Panc1 (cell line): ENCODE measurements around the gene ACTG1. TPM values are rescaled to one million over a fixed set of nuclear protein-coding genes. Genes with fewer than 3 reads are reported as not detected.

Source experiments
- ATAC-seq: fragments of 200-7000 bp; cut with Tn5 transposase; 2 replicates; pipeline ENCODE4 v1.9.1; 2020; ENCODE audit warnings: mild to moderate bottlenecking, moderate library complexity
- Bru-seq: library from RNA; stranded (reverse); fragments of 400-500 nt; gene quantifications from one replicate; lab custom pipeline; 2021; lab: Mats Ljungman, UMichigan
- BruChase-seq, 2 experiments: library from RNA; stranded (reverse); fragments of 400-500 nt; gene quantifications; one replicate each; lab custom pipeline; 2021; lab: Mats Ljungman, UMichigan
- BruUV-seq: library from RNA; stranded (reverse); fragments of 400-500 nt; replicated peaks from 2 replicates; lab custom pipeline; 2021; lab: Mats Ljungman, UMichigan
- CTCF ChIA-PET: fragments of 300-600 bp; sonication (Branson Sonifier 250); formaldehyde crosslinking; loops from one replicate; lab custom pipeline; 2022; ENCODE audit warnings: antibody characterized with exemption; lab: Charles Lee
- POLR2A ChIA-PET: fragments of 300-600 bp; sonication (Branson Sonifier 250); formaldehyde crosslinking; loops from one replicate; lab custom pipeline; 2022; ENCODE audit warnings: antibody characterized with exemption; lab: Charles Lee
- DNase-seq: peaks from one replicate; pipeline ENCODE4 v3.0.0-alpha.2; 2010; ENCODE audit warnings: low read depth, low spot score
- H3K27ac ChIP-seq: 2 replicates; pipeline ENCODE4 v1.5.1; 2011; ENCODE audit warnings: mild to moderate bottlenecking, low read length, inconsistent platforms
- H3K27me3 ChIP-seq: fragments of 200-500 bp; sonication (Bioruptor generic); 2 replicates; pipeline ENCODE4 v1.6.0; 2014; ENCODE audit warnings: low read length, inconsistent platforms; ENCODE audit not compliant: control insufficient read depth, insufficient read depth
- H3K36me3 ChIP-seq: fragments of 200-500 bp; sonication (Bioruptor generic); 2 replicates; pipeline ENCODE4 v1.5.1; 2014; ENCODE audit warnings: inconsistent platforms, mild to moderate bottlenecking, low read length, moderate library complexity; ENCODE audit not compliant: control insufficient read depth, insufficient read depth
- H3K4me1 ChIP-seq: 2 replicates; pipeline ENCODE4 v1.5.1; 2011; ENCODE audit warnings: inconsistent platforms, mild to moderate bottlenecking, low read length, moderate library complexity; ENCODE audit not compliant: control insufficient read depth, insufficient read depth
- H3K4me3 ChIP-seq, 2 experiments: 2 replicates each; pipeline ENCODE4 v1.5.1; 2011 to 2012; ENCODE audit warnings: low read depth in 2 of 2, low read length in 2 of 2, mild to moderate bottlenecking in 2 of 2, inconsistent platforms in 1 of 2, moderate library complexity in 1 of 2
- H3K9me3 ChIP-seq: fragments of 200-500 bp; sonication (Bioruptor generic); 2 replicates; pipeline ENCODE4 v1.5.1; 2014; ENCODE audit warnings: low read depth, mild to moderate bottlenecking, inconsistent platforms, low read length, moderate library complexity; ENCODE audit not compliant: control insufficient read depth, insufficient read depth
- CTCF ChIP-seq: fragments of 450-650 bp; IDR thresholded peaks from 2 replicates; pipeline ENCODE4 v1.5.1; 2017; ENCODE audit warnings: mild to moderate bottlenecking
- POLR2AphosphoS5 ChIP-seq: IDR thresholded peaks from 2 replicates; pipeline ENCODE4 v1.6.1; 2012; ENCODE audit warnings: mild to moderate bottlenecking, low read depth, low read length, moderate library complexity
- REST ChIP-seq, 2 experiments: IDR thresholded peaks; 2 replicates each; pipeline ENCODE4 v1.6.1; 2011 to 2012; ENCODE audit warnings: low read depth in 2 of 2, control low read depth in 1 of 2, low read length in 1 of 2, mild to moderate bottlenecking in 1 of 2, moderate library complexity in 1 of 2; ENCODE audit not compliant: insufficient read depth in 1 of 2
- SIN3A ChIP-seq: IDR thresholded peaks from 2 replicates; pipeline ENCODE4 v1.6.1; 2012; ENCODE audit warnings: low read depth, mild to moderate bottlenecking, low read length, moderate library complexity, borderline replicate concordance; ENCODE audit not compliant: insufficient read depth
- TCF7L2 ChIP-seq: IDR thresholded peaks from 2 replicates; pipeline ENCODE4 v1.6.1; 2011; ENCODE audit warnings: mild to moderate bottlenecking, low read depth, low read length, inconsistent platforms
- in situ Hi-C: cut with HindIII; loops from 2 replicates; pipeline ENCODE4 v1.10.0; 2016; ENCODE audit warnings: low sequenced_read_pairs, low pct_unique_long_range_greater_than_20kb
- intact Hi-C: fragments of 100-400 bp; cut with micrococcal nuclease; formaldehyde crosslinking; loops from one replicate; pipeline ENCODE4 v1.10.0; 2022; ENCODE audit not compliant: unreplicated experiment
- long read RNA-seq: library from polyadenylated mRNA; unstranded; transcript quantifications from one replicate; pipeline ENCODE4 v2.0.0, GENCODE V29; 2021; ENCODE audit not compliant: unreplicated experiment
- polyA plus RNA-seq: library from polyadenylated mRNA; unstranded; fragments of >200 nt; gene quantifications from one replicate; pipeline ENCODE4 v1.2.1, GENCODE V29; 2012; ENCODE audit warnings: missing spikeins; ENCODE audit not compliant: insufficient read length
- total RNA-seq: library from RNA; stranded (reverse); gene quantifications from one replicate; pipeline ENCODE4 v1.2.1, GENCODE V29; 2021; ENCODE audit not compliant: unreplicated experiment

ACTG1 gene
- 4,502 TPM for total RNA-seq
- 6,760 TPM for polyA plus RNA-seq
- percentile 100 among the genes with signal in this experiment for Bru-seq, nascent RNA
- percentile 100 among the genes with signal in this experiment for BruChase-seq, experiment 1, labeled RNA remaining after a 2-hour chase
- percentile 100 among the genes with signal in this experiment for BruChase-seq, experiment 2, labeled RNA remaining after a 6-hour chase
- long read RNA-seq, transcript ACTG1-212 (4 exons, 1,698 nt) = minor isoform, 117 of 3,511 reads
- long read RNA-seq, transcript ACTG1-207 (3 exons, 1,678 nt) = minor isoform, 110 of 3,511 reads
- long read RNA-seq, transcript ACTG1-206 (6 exons, 1,919 nt) = major isoform, 2,694 of 3,511 reads
- long read RNA-seq, transcript ACTG1-210 (5 exons, 2,256 nt) = minor isoform, 122 of 3,511 reads
- long read RNA-seq, partial matches to known transcripts = 83 of 3,511 reads
- long read RNA-seq, other reads (novel, unspliced or antisense) = 260 of 3,511 reads

- Histone ChIP-seq H3K27me3 (no peaks in the 10 kb centered on the region), H3K9me3 (no peaks in the 10 kb centered on the region), H3K36me3 (peaks cover 31% of the 10 kb centered on the region), H3K4me1 (peaks cover 27% of the 10 kb centered on the region), H3K27ac (peak within 1 kb of the TSS; percentile 94), H3K4me3 (peak within 1 kb of the TSS; percentile 68 to 100)
- CTCF ChIA-PET = no interaction called here
- no TSS peak for BruUV-seq
- intact Hi-C loops = no loop called here
- peak; percentile 93; the same call in 1 of the 2 replicates for TF ChIP-seq SIN3A
- no peak for TF ChIP-seq TCF7L2
- TF ChIP-seq CTCF = no peak
- peak in 1 of 2 experiments; percentile 62; a peak in 1 of 4 replicates for TF ChIP-seq REST (IDR thresholded peaks at IDR 0.05; ENCODE audit: insufficient read depth in 1 of 2, low read depth in 2 of 2, low read length in 1 of 2)
- TF ChIP-seq POLR2AphosphoS5 = peak; percentile 99
- DNase-seq = no peak
- ATAC-seq = peak; percentile 44
- POLR2A ChIA-PET = interaction anchor here (0.6 to 0.7 kb wide), 2 partner anchors 118 to 178 kb away, joined by 3 to 5 read pairs; partner anchors contain the start of gene BAHCC1
- in situ Hi-C loops = no loop called here
Measured at GRCh38 chr17:81512562-81513371, at the start of gene ACTG1. ACTG1 (minus strand) TSS chr17:81512799; CDS start chr17:81512354, 445 bp downstream.

GRCh38 chr17:81561494-81561885 is 48.9 kb upstream of the ACTG1 start:
- DNase-seq = no peak
- H3K36me3 ChIP-seq = peaks cover 10% of the 10 kb centered on the region

More at GRCh38 chr17:81561494-81561885, 48.9 kb upstream of the ACTG1 start:
- intact Hi-C loops (no loop called here), in situ Hi-C loops (no loop called here)
- Histone ChIP-seq H3K27me3 (no peaks in the 10 kb centered on the region), H3K4me1 (peaks cover 94% of the 10 kb centered on the region), H3K4me3 (no peak overlapping the region), H3K9me3 (no peaks in the 10 kb centered on the region), H3K27ac (peak overlapping the region; percentile 100)
- ChIA-PET CTCF (no interaction called here), POLR2A (no interaction called here)
- ATAC-seq = no peak; the same call in 1 of the 2 replicates
- TF ChIP-seq SIN3A (no peak), TCF7L2 (no peak), POLR2AphosphoS5 (no peak), REST (IDR thresholded peaks at IDR 0.05; ENCODE audit: insufficient read depth in 1 of 2, low read depth in 2 of 2, low read length in 1 of 2) (no peak), CTCF (no peak)
- no TSS peak for BruUV-seq
